Erythroblast (primary cell): ENCODE results near the gene CBLB.

Experiments
- GATA1 ChIP-seq: IDR thresholded peaks from 2 replicates; pipeline ENCODE4 v1.6.1; 2011; ENCODE audit warnings: low read depth, mild to moderate bottlenecking, control low read depth, low read length, moderate library complexity
- POLR2A ChIP-seq: IDR thresholded peaks from 2 replicates; pipeline ENCODE4 v1.6.1; 2011; ENCODE audit warnings: mild to moderate bottlenecking, low read length

- no peak for TF ChIP-seq POLR2A
- no peak for TF ChIP-seq GATA1
Measured at GRCh38 chr3:105885256-105885655, 16.4 kb upstream of the CBLB start.
